Lung (tissue), 12 donors: Measurements from ENCODE around the gene AAGAB. TPM values are rescaled to one million over a fixed set of nuclear protein-coding genes. Genes with fewer than 3 reads are reported as not detected.

Source experiments
- ATAC-seq: fragments of 200-7000 bp; cut with Tn5 transposase; one replicate; pipeline ENCODE4 v1.9.1; 2020; ENCODE audit warnings: moderate number of reproducible peaks; ENCODE audit not compliant: insufficient read depth, low FRiP score
- DNase-seq, 3 donors: peaks; one replicate each; pipeline ENCODE4 v3.0.0-alpha.2; 2013 to 2017
- H3K27ac ChIP-seq, 2 donors: one replicate each; pipeline ENCODE4 v1.5.1; 2013; ENCODE audit warnings: mild to moderate bottlenecking in 2 of 2, moderate library complexity in 2 of 2, control low read depth in 1 of 2, inconsistent platforms in 1 of 2, low read depth in 1 of 2, low read length in 1 of 2
- H3K27me3 ChIP-seq, 3 donors: one replicate each; pipeline ENCODE4 v1.5.1; 2013; ENCODE audit warnings: low read length in 2 of 3; ENCODE audit not compliant: control insufficient read depth in 3 of 3, insufficient read depth in 3 of 3
- H3K36me3 ChIP-seq, 4 donors: one replicate each; pipeline ENCODE4 v1.5.1; 2013; ENCODE audit warnings: low read length in 4 of 4, mild to moderate bottlenecking in 1 of 4, moderate library complexity in 1 of 4; ENCODE audit not compliant: control insufficient read depth in 4 of 4, insufficient read depth in 4 of 4
- H3K4me1 ChIP-seq, 5 donors: one replicate each; pipeline ENCODE4 v1.5.1; 2013; ENCODE audit warnings: low read length in 5 of 5, mild to moderate bottlenecking in 2 of 5, moderate library complexity in 1 of 5; ENCODE audit not compliant: control insufficient read depth in 5 of 5, insufficient read depth in 5 of 5
- H3K4me3 ChIP-seq: one replicate; pipeline ENCODE4 v1.5.1; 2013; ENCODE audit warnings: mild to moderate bottlenecking, control low read depth, moderate library complexity
- H3K9ac ChIP-seq, 2 donors: one replicate each; pipeline ENCODE4 v1.5.1; 2013; ENCODE audit warnings: low read length in 2 of 2, control low read depth in 1 of 2; ENCODE audit not compliant: insufficient read depth in 1 of 2
- H3K9me3 ChIP-seq, 4 donors: one replicate each; pipeline ENCODE4 v1.5.1; 2013; ENCODE audit warnings: low read length in 3 of 4, mild to moderate bottlenecking in 1 of 4, moderate library complexity in 1 of 4; ENCODE audit not compliant: control insufficient read depth in 4 of 4, insufficient read depth in 3 of 4
- WGBS, 2 donors: extraction: QIAGEN DNeasy Blood & Tissue Kit; methylation state at CpG; one replicate each; pipeline ENCODE4 v1.1.7; 2013; 5-methylcytosine and 5-hydroxymethylcytosine counted together
- polyA plus RNA-seq, 2 donors: library from polyadenylated mRNA; stranded (reverse); fragments of 200-250 nt; gene quantifications; one replicate each; pipeline ENCODE4 v1.2.1, GENCODE V29; 2013
- total RNA-seq, 2 donors: library from RNA; depleted of rRNA in 1 of 2; stranded (reverse); fragments of >200 nt in 1 of 2; gene quantifications; one replicate each; pipeline ENCODE4 v1.2.1, GENCODE V29; 2014 to 2021
- TF ChIP-seq, protein P1 (sequence below): IDR thresholded peaks from 2 replicates; pipeline ENCODE4 v1.5.1; 2012; ENCODE audit warnings: mild to moderate bottlenecking; ENCODE audit errors: control extremely low read depth, extremely low read depth
- donor health status: control.
- donor health status: control.
- donor health status: Bipolar disorder and iron deficiency.
- donor health status: healthy.
- donor health status: DM: yes; HTN: yes; CAD: no.

AAGAB gene
- total and polyA plus RNA-seq, 4 donors, result 11.5 to 34.5 (median 26.4) TPM

DNA sequence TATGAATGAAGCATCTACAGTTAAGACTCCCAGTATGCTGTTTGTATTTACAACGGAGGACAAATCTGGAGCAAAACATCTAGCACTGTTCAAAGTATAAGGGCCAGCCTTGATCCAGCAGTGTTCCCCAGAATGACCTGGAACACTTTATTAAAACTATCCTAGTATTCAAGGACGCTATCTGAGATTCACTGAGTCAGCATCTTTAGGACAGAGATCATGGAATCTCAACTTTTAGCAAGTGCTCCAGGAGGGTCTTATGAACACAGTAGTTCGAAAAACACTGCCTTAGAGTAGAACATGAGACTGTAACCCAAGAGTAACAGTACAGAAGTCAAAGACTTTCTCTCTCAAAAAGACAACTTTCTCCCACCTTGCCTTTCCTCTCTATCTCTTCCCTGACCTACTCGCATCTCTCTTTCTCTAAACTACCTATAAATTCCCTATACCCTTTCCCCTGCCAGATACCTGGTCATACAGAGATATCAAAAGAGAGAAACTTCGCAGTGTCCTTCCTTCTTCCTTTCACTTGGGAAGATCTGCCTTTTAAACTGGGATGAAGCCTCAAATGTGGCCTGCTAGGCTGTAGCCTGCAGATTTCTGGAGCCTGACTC, 43.8 kb downstream of the AAGAB start:
- H3K27ac ChIP-seq, result no peak overlapping the region
- no peak for DNase-seq
- 94 to 95% methylated on average over 5 of the region's 5 CpGs for WGBS, 2 donors
- peaks cover 0 to 4% (median 3%) of the 10 kb centered on the region in 4 donors for H3K36me3 ChIP-seq
- no peaks in the 10 kb centered on the region for H3K27me3 ChIP-seq
- TF ChIP-seq, protein P1, sequence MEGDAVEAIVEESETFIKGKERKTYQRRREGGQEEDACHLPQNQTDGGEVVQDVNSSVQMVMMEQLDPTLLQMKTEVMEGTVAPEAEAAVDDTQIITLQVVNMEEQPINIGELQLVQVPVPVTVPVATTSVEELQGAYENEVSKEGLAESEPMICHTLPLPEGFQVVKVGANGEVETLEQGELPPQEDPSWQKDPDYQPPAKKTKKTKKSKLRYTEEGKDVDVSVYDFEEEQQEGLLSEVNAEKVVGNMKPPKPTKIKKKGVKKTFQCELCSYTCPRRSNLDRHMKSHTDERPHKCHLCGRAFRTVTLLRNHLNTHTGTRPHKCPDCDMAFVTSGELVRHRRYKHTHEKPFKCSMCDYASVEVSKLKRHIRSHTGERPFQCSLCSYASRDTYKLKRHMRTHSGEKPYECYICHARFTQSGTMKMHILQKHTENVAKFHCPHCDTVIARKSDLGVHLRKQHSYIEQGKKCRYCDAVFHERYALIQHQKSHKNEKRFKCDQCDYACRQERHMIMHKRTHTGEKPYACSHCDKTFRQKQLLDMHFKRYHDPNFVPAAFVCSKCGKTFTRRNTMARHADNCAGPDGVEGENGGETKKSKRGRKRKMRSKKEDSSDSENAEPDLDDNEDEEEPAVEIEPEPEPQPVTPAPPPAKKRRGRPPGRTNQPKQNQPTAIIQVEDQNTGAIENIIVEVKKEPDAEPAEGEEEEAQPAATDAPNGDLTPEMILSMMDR, result no peak
- no peaks in the 10 kb centered on the region for H3K9me3 ChIP-seq
- ATAC-seq, result no peak
- no peak overlapping the region for H3K9ac ChIP-seq
- no peaks in the 10 kb centered on the region for H3K4me1 ChIP-seq
- no peak overlapping the region for H3K4me3 ChIP-seq

DNA sequence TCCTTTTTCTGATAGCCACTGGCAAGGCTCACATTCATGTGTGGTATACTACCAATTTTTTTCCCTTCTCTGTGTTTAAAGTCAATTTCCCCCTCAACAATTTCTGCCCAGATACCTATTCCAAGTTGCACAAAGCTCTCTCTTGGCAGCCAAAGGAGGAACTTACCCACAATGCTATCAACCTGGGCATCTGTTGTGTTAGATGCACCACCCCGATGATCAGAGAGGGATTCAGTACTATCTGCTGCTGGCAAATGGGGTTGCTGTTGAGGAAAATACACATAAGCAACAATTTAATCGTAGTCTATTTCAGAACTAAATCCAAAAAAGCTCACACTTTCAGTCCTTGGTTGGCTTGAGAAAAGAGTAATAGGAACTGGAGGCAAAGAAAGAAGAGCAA, 46.1 kb downstream of the AAGAB start:
- ATAC-seq (no peak), DNase-seq (no peak)
- peaks cover 4 to 5% (median 4%) of the 10 kb centered on the region in 4 donors for H3K36me3 ChIP-seq
- H3K4me3 ChIP-seq, result no peak overlapping the region
- no peaks in the 10 kb centered on the region for H3K9me3 ChIP-seq
- WGBS, 2 donors, result 69 to 94% methylated on average over 2 of the region's 2 CpGs
- no peak overlapping the region for H3K27ac ChIP-seq
- TF ChIP-seq, protein P1, result no peak
- H3K4me1 ChIP-seq, result no peaks in the 10 kb centered on the region
- H3K9ac ChIP-seq, result no peak overlapping the region
- no peaks in the 10 kb centered on the region for H3K27me3 ChIP-seq

DNA sequence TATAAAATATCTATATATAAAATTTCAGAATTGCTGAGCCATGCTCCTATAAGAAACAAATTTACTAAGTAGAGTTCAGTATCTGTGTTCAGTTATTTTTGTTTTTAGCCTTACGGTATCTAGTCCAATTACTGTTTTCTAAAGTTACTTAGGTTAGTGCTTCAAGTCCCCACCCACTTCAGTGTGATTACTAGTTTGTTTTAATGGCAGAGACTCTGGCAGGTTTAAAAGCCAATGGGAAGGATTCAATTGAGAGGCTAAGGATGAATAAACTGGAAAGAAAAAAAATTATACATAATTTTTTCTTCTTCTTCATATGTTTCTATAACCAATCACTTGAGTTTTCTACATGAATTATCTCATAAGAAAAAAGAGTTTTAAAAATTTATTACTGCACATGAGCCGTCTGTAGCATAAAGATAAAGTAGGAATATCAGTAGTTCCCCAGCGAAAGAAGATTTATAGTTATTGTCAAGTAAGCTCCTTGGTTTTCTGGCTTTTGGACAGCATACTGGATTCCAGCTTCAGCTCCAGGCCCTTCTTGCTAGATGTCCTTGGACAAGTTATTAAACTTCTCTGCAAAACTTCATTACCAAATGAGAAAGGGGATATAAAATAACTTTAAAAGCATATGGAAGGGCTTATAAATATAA, 46.8 kb downstream of the AAGAB start:
- peaks cover 0 to under 1% (median 0%) of the 10 kb centered on the region in 5 donors for H3K4me1 ChIP-seq

More for the DNA sequence above, 46.8 kb downstream of the AAGAB start:
- Histone ChIP-seq H3K27ac (no peak overlapping the region), H3K9ac (no peak overlapping the region), H3K9me3 (no peaks in the 10 kb centered on the region), H3K4me3 (no peak overlapping the region), H3K27me3 (no peaks in the 10 kb centered on the region), H3K36me3 (peaks cover 4 to 6% (median 4%) of the 10 kb centered on the region in 4 donors)
- DNase-seq, result no peak
- TF ChIP-seq, protein P1, result no peak
- no peak for ATAC-seq
- 98 to 99% methylated on average over 3 of the region's 3 CpGs for WGBS, 2 donors
